GM23338 (cell line): ENCODE data around the gene LTB. TPM values are rescaled to one million over a fixed set of nuclear protein-coding genes. Genes with fewer than 3 reads are reported as not detected.

Source experiments
- ATAC-seq: fragments of 200-7000 bp; cut with Tn5 transposase; 3 replicates; pipeline ENCODE4 v1.9.1; 2020
- DNase-seq: peaks from one replicate; pipeline ENCODE4 v3.0.0-alpha.2; 2015; ENCODE audit warnings: low spot score
- H2AFZ ChIP-seq: fragments of 200-600 bp; sonication (generic); 2 replicates; pipeline ENCODE4 v1.8.0; 2016; ENCODE audit warnings: antibody characterized with exemption, mild to moderate bottlenecking, moderate library complexity
- H3F3A ChIP-seq: fragments of 200-600 bp; sonication (generic); replicated peaks from 2 replicates; pipeline ENCODE4 v1.8.0; 2017; ENCODE audit warnings: antibody characterized with exemption, mixed run types, low read depth
- H3K27ac ChIP-seq: fragments of 200-600 bp; sonication (generic); 2 replicates; pipeline ENCODE4 v1.6.1; 2016; ENCODE audit warnings: low read depth
- H3K27me3 ChIP-seq: fragments of 200-600 bp; sonication (generic); 2 replicates; pipeline ENCODE4 v1.8.0; 2016; ENCODE audit warnings: mild to moderate bottlenecking, mixed run types, moderate library complexity; ENCODE audit not compliant: insufficient read depth
- H3K36me3 ChIP-seq: fragments of 200-600 bp; sonication (generic); 2 replicates; pipeline ENCODE4 v1.8.0; 2016; ENCODE audit warnings: mild to moderate bottlenecking; ENCODE audit not compliant: insufficient read depth
- H3K4me1 ChIP-seq: fragments of 200-600 bp; sonication (generic); 2 replicates; pipeline ENCODE4 v1.8.0; 2016; ENCODE audit warnings: mild to moderate bottlenecking, moderate library complexity; ENCODE audit not compliant: insufficient read depth
- H3K4me2 ChIP-seq: fragments of 200-600 bp; sonication (generic); 2 replicates; pipeline ENCODE4 v1.7.1; 2017; ENCODE audit warnings: mixed run types
- H3K4me3 ChIP-seq: fragments of 200-600 bp; sonication (generic); 2 replicates; pipeline ENCODE4 v1.6.1; 2016; ENCODE audit warnings: mixed run types
- H3K79me2 ChIP-seq: fragments of 200-600 bp; sonication (generic); replicated peaks from 2 replicates; pipeline ENCODE4 v1.8.0; 2017; ENCODE audit warnings: mild to moderate bottlenecking; ENCODE audit not compliant: insufficient read depth
- H3K9me2 ChIP-seq: fragments of 200-600 bp; sonication (generic); 2 replicates; pipeline ENCODE4 v1.8.0; 2017; ENCODE audit not compliant: insufficient read depth
- H4K20me1 ChIP-seq: fragments of 200-600 bp; sonication (generic); replicated peaks from 2 replicates; pipeline ENCODE4 v1.8.0; 2017; ENCODE audit warnings: mild to moderate bottlenecking; ENCODE audit not compliant: insufficient read depth
- H3K27ac Mint-ChIP-seq: 2 replicates; pipeline ENCODE4 v1.8.0; 2020; ENCODE audit warnings: inconsistent platforms, mild to moderate bottlenecking, moderate library complexity, mixed read lengths
- H3K27me3 Mint-ChIP-seq: 3 replicates; pipeline ENCODE4 v1.8.0; 2022; ENCODE audit warnings: low read depth, mild to moderate bottlenecking, moderate library complexity, mixed read lengths, inconsistent platforms; ENCODE audit not compliant: insufficient read depth, poor library complexity
- H3K36me3 Mint-ChIP-seq: 3 replicates; pipeline ENCODE4 v1.8.0; 2021; ENCODE audit warnings: low read depth, mild to moderate bottlenecking, inconsistent platforms, moderate library complexity, mixed read lengths
- H3K4me1 Mint-ChIP-seq: 3 replicates; pipeline ENCODE4 v1.8.0; 2020; ENCODE audit warnings: mild to moderate bottlenecking, inconsistent platforms, mixed read lengths
- H3K4me3 Mint-ChIP-seq: 3 replicates; pipeline ENCODE4 v1.8.0; 2021; ENCODE audit warnings: moderate library complexity, mild to moderate bottlenecking, inconsistent platforms, mixed read lengths
- H3K9me3 Mint-ChIP-seq: 3 replicates; pipeline ENCODE4 v1.8.0; 2020; ENCODE audit warnings: moderate library complexity, mild to moderate bottlenecking, inconsistent platforms, mixed read lengths
- CREB1 ChIP-seq: fragments of 250-450 bp; sonication (Bioruptor Pico); IDR thresholded peaks from 2 replicates; pipeline ENCODE4 v1.5.0; 2020; ENCODE audit warnings: low read depth, mild to moderate bottlenecking, moderate library complexity
- CTCF ChIP-seq, 2 experiments: fragments of 200-600 bp in 1 of 2; sonication (generic) in 1 of 2; conservative IDR thresholded peaks; 2 replicates each; pipeline versions ENCODE4 v1.5.1 to v1.6.1; 2016 to 2017; ENCODE audit warnings: antibody characterized with exemption in 2 of 2, low read depth in 2 of 2, mild to moderate bottlenecking in 2 of 2, moderate library complexity in 1 of 2
- ETS1 ChIP-seq: IDR thresholded peaks from 2 replicates; pipeline ENCODE4 v1.6.1; 2016; ENCODE audit warnings: antibody characterized with exemption
- EZH2 ChIP-seq: fragments of 200-600 bp; sonication (generic); IDR thresholded peaks from one replicate; pipeline ENCODE4 v1.8.0; 2017; ENCODE audit warnings: antibody characterized with exemption, mild to moderate bottlenecking, low read depth; ENCODE audit not compliant: unreplicated experiment
- EZH2phosphoT487 ChIP-seq: fragments of 200-600 bp; sonication (generic); IDR thresholded peaks from one replicate; pipeline ENCODE4 v1.8.1; 2018; ENCODE audit warnings: antibody characterized with exemption; ENCODE audit not compliant: unreplicated experiment
- JUNB ChIP-seq: IDR thresholded peaks from one replicate; pipeline ENCODE4 v1.6.1; 2016; ENCODE audit warnings: antibody characterized with exemption; ENCODE audit not compliant: unreplicated experiment
- NANOG ChIP-seq: IDR thresholded peaks from 2 replicates; pipeline ENCODE4 v1.6.1; 2016; ENCODE audit warnings: antibody characterized with exemption, borderline replicate concordance
- POLR2AphosphoS5 ChIP-seq: IDR thresholded peaks from 2 replicates; pipeline ENCODE4 v1.6.1; 2016; ENCODE audit warnings: antibody characterized with exemption, low read depth
- REST ChIP-seq: IDR thresholded peaks from one replicate; pipeline ENCODE4 v1.6.1; 2018; ENCODE audit warnings: antibody characterized with exemption; ENCODE audit not compliant: unreplicated experiment
- STAT1 ChIP-seq: IDR thresholded peaks from one replicate; pipeline ENCODE4 v1.6.1; 2016; ENCODE audit warnings: antibody characterized with exemption; ENCODE audit not compliant: unreplicated experiment
- ZNF114 ChIP-seq: fragments of 250-450 bp; sonication (Bioruptor Pico); IDR thresholded peaks from 2 replicates; pipeline ENCODE4 v1.5.0; 2020; ENCODE audit warnings: mild to moderate bottlenecking, moderate library complexity
- ZNF331 ChIP-seq: fragments of 250-450 bp; sonication (Bioruptor Pico); IDR thresholded peaks from 2 replicates; pipeline ENCODE4 v1.5.0; 2020; ENCODE audit warnings: low read depth, mild to moderate bottlenecking, moderate library complexity
- polyA plus RNA-seq: library from polyadenylated mRNA; unstranded; fragments of >200 nt; fragmentation: Nextera tagmentation; extraction: Ambion mirVana; gene quantifications from 2 replicates; pipeline ENCODE4 v1.2.1, GENCODE V29; 2016
- total RNA-seq: library from RNA; depleted of rRNA; stranded (reverse); fragments of >200 nt; shearing (Covaris generic); gene quantifications from 2 replicates; pipeline ENCODE4 v1.2.3, GENCODE V29; 2014

LTB gene
- total and polyA plus RNA-seq, 2 experiments from 2014 or later = 1.7 TPM; not detected in 1

- no peak for TF ChIP-seq POLR2AphosphoS5
- no peak for TF ChIP-seq EZH2phosphoT487
- TF ChIP-seq STAT1 = no peak
- TF ChIP-seq ETS1 = no peak
- no peak for TF ChIP-seq CTCF (conservative IDR thresholded peaks at IDR 0.05; ENCODE audit: low read depth in 2 of 2)
These were observed 5.9 kb upstream of the LTB start (continued) for GRCh38 chr6:31587791-31588777.

GRCh38 chr6:31586599-31587281 is 4.5 kb upstream of the LTB start:
- ATAC-seq (no peak), DNase-seq (no peak)
- Histone ChIP-seq H3K36me3 (no peaks in the 10 kb centered on the region), H3K27ac (no peak overlapping the region), H3F3A (no peaks in the 10 kb centered on the region), H4K20me1 (no peaks in the 10 kb centered on the region), H3K4me3 (no peak overlapping the region), H3K27me3 (peaks cover 4% of the 10 kb centered on the region), H3K79me2 (no peaks in the 10 kb centered on the region), H2AFZ (no peak overlapping the region), H3K4me2 (no peak overlapping the region), H3K4me1 (peaks cover 3% of the 10 kb centered on the region; the same call in 1 of the 2 replicates), H3K9me2 (no peaks in the 10 kb centered on the region)
- peaks cover 12% of the 10 kb centered on the region for H3K4me1 Mint-ChIP-seq
- TF ChIP-seq STAT1 (no peak), POLR2AphosphoS5 (no peak), ZNF114 (CRISPR knock-in tag) (no peak), EZH2phosphoT487 (no peak), CREB1 (CRISPR knock-in tag) (no peak)
- H3K9me3 Mint-ChIP-seq = no peaks in the 10 kb centered on the region
- H3K27ac Mint-ChIP-seq = no peak overlapping the region
- H3K4me3 Mint-ChIP-seq = no peak overlapping the region
- H3K27me3 Mint-ChIP-seq = peaks cover 18% of the 10 kb centered on the region
- H3K36me3 Mint-ChIP-seq = no peaks in the 10 kb centered on the region; the same call in 2 of the 3 replicates

GRCh38 chr6:31586008-31586407 is 3.8 kb upstream of the LTB start, which contains the start of gene LST1:
Gene LST1 (plus strand): TSS chr6:31586277. CDS start chr6:31587300, 1,023 bp downstream.
- DNase-seq = no peak
- no peak for ATAC-seq
- H3K9me2 ChIP-seq = no peaks in the 10 kb centered on the region
- no peaks in the 10 kb centered on the region for H3F3A ChIP-seq
- H3K4me1 ChIP-seq = peaks cover 4% of the 10 kb centered on the region; the same call in 1 of the 2 replicates
- H3K4me3 ChIP-seq = no peak within 1 kb of the TSS
- peaks cover 11% of the 10 kb centered on the region for H3K27me3 ChIP-seq
- H3K4me2 ChIP-seq = no peak within 1 kb of the TSS
- Mint-ChIP-seq H3K36me3 (no peaks in the 10 kb centered on the region; the same call in 2 of the 3 replicates), H3K4me3 (no peak within 1 kb of the TSS; the same call in 2 of the 3 replicates), H3K27me3 (peaks cover 26% of the 10 kb centered on the region), H3K9me3 (peaks cover 3% of the 10 kb centered on the region; the same call in 1 of the 3 replicates), H3K4me1 (peaks cover 20% of the 10 kb centered on the region), H3K27ac (no peak within 1 kb of the TSS)
- H4K20me1 ChIP-seq = no peaks in the 10 kb centered on the region
- no peaks in the 10 kb centered on the region for H3K36me3 ChIP-seq
- no peaks in the 10 kb centered on the region for H3K79me2 ChIP-seq
- H3K27ac ChIP-seq = no peak within 1 kb of the TSS
- H2AFZ ChIP-seq = no peak within 1 kb of the TSS
- TF ChIP-seq NANOG (no peak), ZNF114 (CRISPR knock-in tag) (no peak), EZH2phosphoT487 (no peak), EZH2 (no peak), JUNB (no peak), REST (no peak), POLR2AphosphoS5 (no peak), ZNF331 (CRISPR knock-in tag) (no peak), ETS1 (no peak)
